ENCODE data around the gene LRP2.
A peak's percentile ranks its signal among the peaks of the same experiment; 100 is the strongest.

The LRP2 gene

DNA sequence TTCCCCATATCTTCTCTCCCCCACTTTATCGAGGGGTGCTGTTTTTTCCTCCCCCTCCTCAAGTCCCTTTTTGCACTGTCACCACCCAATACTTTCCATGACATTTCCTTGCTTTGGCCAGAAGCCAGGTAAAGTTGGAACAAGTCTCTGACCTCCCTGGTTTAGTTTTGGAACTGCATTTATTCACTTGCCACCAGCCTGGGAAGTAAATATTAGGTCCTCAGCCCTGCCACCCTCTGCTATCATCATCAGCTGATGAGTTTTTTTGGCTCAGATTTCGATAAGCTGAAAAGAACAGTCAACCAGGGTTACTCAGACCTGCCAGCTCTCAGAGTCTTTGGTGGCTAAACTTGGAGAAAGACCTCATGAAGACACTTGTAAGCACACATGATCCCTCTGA lies 246.0 kb downstream of the LRP2 start:
- H3K4me3 ChIP-seq (ENCODE audit: low read length): no peak overlapping the region
- no peak for DNase-seq (ENCODE audit: low read depth)
- TF ChIP-seq, protein P1, sequence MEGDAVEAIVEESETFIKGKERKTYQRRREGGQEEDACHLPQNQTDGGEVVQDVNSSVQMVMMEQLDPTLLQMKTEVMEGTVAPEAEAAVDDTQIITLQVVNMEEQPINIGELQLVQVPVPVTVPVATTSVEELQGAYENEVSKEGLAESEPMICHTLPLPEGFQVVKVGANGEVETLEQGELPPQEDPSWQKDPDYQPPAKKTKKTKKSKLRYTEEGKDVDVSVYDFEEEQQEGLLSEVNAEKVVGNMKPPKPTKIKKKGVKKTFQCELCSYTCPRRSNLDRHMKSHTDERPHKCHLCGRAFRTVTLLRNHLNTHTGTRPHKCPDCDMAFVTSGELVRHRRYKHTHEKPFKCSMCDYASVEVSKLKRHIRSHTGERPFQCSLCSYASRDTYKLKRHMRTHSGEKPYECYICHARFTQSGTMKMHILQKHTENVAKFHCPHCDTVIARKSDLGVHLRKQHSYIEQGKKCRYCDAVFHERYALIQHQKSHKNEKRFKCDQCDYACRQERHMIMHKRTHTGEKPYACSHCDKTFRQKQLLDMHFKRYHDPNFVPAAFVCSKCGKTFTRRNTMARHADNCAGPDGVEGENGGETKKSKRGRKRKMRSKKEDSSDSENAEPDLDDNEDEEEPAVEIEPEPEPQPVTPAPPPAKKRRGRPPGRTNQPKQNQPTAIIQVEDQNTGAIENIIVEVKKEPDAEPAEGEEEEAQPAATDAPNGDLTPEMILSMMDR (IDR thresholded peaks at IDR 0.05; ENCODE audit: insufficient read depth, low read depth, low read length, missing control alignments): no peak

GRCh38 chr2:169114056-169114455 lies 248.3 kb downstream of the LRP2 start:
- no peak for DNase-seq (ENCODE audit: low read depth)
- no peak overlapping the region for H3K4me3 ChIP-seq (ENCODE audit: low read length)
- TF ChIP-seq, protein P1 (IDR thresholded peaks at IDR 0.05; ENCODE audit: insufficient read depth, low read depth, low read length, missing control alignments): no peak

DNA sequence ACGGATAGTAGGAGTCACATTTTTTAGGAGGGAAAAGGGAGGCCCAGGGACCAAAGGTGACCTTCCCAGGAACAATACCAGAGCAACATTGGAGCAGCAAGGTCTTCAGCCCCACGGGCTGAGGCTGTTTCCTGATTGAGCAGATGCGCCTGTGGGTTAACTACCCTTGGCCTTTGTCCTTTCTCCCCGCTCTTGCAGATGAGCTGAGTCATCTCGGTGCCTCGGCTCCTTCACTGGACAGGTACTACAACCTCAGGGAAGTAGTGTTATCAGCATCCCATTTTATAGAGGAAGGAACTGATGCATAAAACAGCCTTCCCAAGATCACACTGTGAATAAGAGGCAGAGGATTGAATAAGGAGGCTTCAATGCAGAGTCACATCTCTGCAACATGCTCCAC lies 249.5 kb downstream of the LRP2 start:
- TF ChIP-seq, protein P1 (IDR thresholded peaks at IDR 0.05; ENCODE audit: insufficient read depth, low read depth, low read length, missing control alignments): no peak
- no peak overlapping the region for H3K4me3 ChIP-seq (ENCODE audit: low read length)
- no peak for DNase-seq (ENCODE audit: low read depth)

- no peak overlapping the region for H3K4me3 ChIP-seq (ENCODE audit: low read length)
- TF ChIP-seq, protein P1 (IDR thresholded peaks at IDR 0.05; ENCODE audit: insufficient read depth, low read depth, low read length, missing control alignments): no peak
- no peak for DNase-seq (ENCODE audit: low read depth)
These were observed 251.4 kb downstream of the LRP2 start for GRCh38 chr2:169110916-169111315.

DNA sequence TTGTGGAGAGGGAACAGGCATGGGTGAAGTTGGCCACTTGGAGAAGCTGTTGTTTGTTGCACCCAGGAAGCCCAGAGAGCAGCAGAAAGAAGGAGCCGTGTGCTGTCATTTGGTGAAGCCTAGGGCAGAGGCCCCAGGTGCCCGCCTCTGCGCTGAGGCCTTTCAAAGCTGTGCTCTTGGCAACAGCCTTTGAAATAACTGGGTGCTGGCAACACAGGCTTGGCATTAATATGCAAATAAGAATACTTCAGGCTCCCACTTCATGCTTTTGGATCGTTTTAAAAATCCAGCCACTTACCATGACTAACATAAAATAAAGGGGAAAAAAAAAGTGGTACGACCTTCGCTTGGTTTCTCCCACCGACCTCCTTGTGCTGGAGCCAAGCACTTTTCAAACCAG lies 251.9 kb downstream of the LRP2 start:
- TF ChIP-seq, protein P1 (IDR thresholded peaks at IDR 0.05; ENCODE audit: insufficient read depth, low read depth, low read length, missing control alignments): no peak
- no peak overlapping the region for H3K4me3 ChIP-seq (ENCODE audit: low read length)
- no peak for DNase-seq (ENCODE audit: low read depth)

- H3K4me3 ChIP-seq (ENCODE audit: low read length): no peak overlapping the region
- peak; percentile 80 for DNase-seq (ENCODE audit: low read depth)
- TF ChIP-seq, protein P1 (IDR thresholded peaks at IDR 0.05; ENCODE audit: insufficient read depth, low read depth, low read length, missing control alignments): peak; percentile 89
These were observed 252.6 kb downstream of the LRP2 start for GRCh38 chr2:169109502-169110409.

All from epithelial cell of esophagus (primary cell).